Epithelial cell of esophagus (primary cell): ENCODE measurements around the gene KCNA4.

Source experiments
- DNase-seq: peaks from one replicate; pipeline ENCODE4 v3.0.0; 2010; ENCODE audit warnings: low read depth
- H3K4me3 ChIP-seq: 2 replicates; pipeline ENCODE4 v1.5.1; 2011; ENCODE audit warnings: mild to moderate bottlenecking, low read length, control low read depth
- TF ChIP-seq, protein P1 (sequence below): IDR thresholded peaks from 2 replicates; pipeline ENCODE4 v1.5.1; 2011; ENCODE audit warnings: low read depth, mild to moderate bottlenecking, low read length, control low read depth, inconsistent platforms; ENCODE audit not compliant: insufficient read depth; ENCODE audit errors: missing control alignments

The KCNA4 gene

DNA sequence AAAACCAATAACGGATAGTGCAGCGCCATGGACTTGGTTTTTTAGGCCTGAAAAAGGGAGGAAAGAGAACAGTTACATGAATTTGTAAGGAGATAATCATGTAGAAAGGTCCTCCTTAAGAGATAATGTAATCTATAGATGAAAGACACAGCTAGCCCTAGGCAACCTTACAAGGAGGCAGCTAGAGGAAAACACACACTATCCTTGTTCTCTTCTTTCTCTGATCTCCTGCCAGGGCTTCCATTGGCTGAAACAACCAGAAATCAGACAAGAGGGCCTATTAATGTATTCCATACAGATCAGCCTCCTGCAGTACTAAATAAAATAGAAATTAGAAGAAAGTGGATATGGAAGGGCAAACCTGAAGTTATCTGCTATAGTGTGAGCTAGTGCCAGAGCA lies 53.0 kb downstream of the KCNA4 start:
- TF ChIP-seq, protein P1, sequence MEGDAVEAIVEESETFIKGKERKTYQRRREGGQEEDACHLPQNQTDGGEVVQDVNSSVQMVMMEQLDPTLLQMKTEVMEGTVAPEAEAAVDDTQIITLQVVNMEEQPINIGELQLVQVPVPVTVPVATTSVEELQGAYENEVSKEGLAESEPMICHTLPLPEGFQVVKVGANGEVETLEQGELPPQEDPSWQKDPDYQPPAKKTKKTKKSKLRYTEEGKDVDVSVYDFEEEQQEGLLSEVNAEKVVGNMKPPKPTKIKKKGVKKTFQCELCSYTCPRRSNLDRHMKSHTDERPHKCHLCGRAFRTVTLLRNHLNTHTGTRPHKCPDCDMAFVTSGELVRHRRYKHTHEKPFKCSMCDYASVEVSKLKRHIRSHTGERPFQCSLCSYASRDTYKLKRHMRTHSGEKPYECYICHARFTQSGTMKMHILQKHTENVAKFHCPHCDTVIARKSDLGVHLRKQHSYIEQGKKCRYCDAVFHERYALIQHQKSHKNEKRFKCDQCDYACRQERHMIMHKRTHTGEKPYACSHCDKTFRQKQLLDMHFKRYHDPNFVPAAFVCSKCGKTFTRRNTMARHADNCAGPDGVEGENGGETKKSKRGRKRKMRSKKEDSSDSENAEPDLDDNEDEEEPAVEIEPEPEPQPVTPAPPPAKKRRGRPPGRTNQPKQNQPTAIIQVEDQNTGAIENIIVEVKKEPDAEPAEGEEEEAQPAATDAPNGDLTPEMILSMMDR = no peak
- no peak for DNase-seq
- H3K4me3 ChIP-seq = no peak overlapping the region

DNA sequence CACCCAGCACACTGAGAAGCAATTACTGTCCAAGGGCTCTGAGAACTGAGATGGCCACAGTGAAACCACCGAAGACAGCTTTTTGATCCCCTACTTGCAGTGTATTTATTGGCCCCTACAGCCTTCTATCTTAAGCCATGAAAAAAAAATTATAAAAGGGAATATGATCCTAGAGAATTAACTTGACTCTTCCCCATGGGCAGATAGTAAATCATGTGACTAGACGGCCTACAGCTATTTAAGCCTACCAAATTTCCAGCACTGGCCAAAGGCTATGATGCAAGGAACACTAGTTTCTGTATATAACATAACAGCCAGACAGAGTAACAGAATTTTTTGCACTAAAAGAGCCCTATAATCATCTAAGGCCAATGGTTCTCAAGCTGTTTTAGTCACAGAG lies 53.8 kb downstream of the KCNA4 start:
- H3K4me3 ChIP-seq = no peak overlapping the region
- TF ChIP-seq, protein P1 = no peak
- no peak for DNase-seq

DNA sequence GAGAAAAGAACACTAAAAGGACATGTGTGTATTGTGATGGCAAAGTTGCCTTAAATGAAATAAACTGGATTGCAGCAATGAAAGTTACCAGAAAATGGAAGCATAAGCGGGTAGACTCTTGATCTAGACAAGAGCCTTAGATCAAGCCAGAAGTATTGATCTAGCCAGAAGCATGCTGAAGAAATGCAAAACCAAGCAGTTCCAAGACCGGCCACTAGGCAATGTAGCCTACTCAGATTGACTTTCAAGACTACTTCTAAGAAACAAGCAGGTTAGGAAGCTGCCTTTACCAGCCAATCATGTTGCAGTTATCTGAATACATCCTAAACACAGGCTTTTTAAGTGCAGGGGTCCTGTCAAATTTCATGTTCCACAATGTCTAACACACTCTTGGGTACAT lies 54.6 kb downstream of the KCNA4 start:
- TF ChIP-seq, protein P1 = peak; percentile 43
- no peak overlapping the region for H3K4me3 ChIP-seq
- DNase-seq = peak; percentile 10
